ENCODE results near the gene ITPKA.

DNA sequence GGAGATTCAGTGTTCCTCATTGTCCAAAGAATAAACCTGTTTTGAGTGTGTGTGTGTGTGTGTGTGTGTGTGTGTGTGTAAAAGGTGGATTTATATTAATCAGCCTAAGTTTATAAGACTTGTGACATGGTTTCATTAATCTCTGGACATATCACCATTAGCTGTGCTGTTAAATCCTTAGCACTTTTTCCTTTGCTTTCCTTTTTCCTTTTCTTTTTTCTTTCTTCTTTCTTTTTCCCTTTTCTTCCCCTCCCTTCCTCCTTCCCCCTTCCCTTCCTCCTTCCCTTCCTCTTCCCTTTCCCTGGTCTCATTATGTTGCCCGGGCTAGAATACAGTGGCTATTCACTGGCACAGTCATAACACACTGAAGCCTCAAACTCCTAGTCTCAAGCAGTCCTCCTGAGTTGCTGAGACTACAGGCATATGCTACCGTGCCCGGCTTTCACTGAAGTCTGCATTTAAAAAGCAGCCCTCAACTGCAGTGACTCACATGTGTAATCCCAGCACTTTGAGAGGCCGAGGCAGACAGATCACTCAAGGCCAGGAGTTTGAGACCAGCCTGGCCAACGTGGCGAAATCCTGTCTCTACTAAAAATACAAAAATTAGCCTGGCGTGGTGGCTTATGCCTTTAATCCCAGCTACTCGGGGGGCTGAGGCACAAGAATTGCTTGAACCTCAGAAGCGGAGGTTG is 28.6 kb upstream of the ITPKA start:
- no peak for TF ChIP-seq CTCF (IDR thresholded peaks at IDR 0.05; ENCODE audit: low read length)
- TF ChIP-seq EZH2 (IDR thresholded peaks at IDR 0.05; ENCODE audit: borderline replicate concordance, low read length): no peak

Measured in OCI-LY1 (cell line).